ENCODE measurements around the gene RESF1. TPM values are rescaled to one million over a fixed set of nuclear protein-coding genes. Genes with fewer than 3 reads are reported as not detected.

RESF1 gene, protein sequence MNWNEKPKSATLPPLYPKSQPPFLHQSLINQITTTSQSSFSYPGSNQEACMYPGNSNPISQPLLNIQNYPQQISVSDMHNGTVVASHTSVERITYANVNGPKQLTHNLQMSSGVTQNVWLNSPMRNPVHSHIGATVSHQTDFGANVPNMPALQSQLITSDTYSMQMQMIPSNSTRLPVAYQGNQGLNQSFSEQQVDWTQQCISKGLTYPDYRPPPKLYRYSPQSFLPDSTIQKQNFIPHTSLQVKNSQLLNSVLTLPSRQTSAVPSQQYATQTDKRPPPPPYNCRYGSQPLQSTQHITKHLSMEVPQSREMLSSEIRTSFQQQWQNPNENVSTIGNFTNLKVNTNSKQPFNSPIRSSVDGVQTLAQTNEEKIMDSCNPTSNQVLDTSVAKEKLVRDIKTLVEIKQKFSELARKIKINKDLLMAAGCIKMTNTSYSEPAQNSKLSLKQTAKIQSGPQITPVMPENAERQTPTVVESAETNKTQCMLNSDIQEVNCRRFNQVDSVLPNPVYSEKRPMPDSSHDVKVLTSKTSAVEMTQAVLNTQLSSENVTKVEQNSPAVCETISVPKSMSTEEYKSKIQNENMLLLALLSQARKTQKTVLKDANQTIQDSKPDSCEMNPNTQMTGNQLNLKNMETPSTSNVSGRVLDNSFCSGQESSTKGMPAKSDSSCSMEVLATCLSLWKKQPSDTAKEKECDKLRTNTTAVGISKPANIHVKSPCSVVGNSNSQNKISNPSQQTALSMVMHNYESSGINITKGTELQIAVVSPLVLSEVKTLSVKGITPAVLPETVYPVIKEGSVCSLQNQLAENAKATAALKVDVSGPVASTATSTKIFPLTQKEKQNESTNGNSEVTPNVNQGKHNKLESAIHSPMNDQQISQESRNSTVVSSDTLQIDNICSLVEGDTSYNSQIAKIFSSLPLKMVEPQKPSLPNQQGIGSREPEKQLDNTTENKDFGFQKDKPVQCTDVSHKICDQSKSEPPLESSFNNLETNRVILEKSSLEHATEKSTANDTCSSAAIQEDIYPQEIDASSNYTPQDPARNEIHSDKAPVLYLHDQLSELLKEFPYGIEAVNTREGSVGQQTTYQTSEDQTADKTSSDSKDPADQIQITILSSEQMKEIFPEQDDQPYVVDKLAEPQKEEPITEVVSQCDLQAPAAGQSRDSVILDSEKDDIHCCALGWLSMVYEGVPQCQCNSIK (N-terminal part only)
- 3.5 TPM for polyA plus RNA-seq (2012; ENCODE audit: insufficient read length, low read depth)

DNA sequence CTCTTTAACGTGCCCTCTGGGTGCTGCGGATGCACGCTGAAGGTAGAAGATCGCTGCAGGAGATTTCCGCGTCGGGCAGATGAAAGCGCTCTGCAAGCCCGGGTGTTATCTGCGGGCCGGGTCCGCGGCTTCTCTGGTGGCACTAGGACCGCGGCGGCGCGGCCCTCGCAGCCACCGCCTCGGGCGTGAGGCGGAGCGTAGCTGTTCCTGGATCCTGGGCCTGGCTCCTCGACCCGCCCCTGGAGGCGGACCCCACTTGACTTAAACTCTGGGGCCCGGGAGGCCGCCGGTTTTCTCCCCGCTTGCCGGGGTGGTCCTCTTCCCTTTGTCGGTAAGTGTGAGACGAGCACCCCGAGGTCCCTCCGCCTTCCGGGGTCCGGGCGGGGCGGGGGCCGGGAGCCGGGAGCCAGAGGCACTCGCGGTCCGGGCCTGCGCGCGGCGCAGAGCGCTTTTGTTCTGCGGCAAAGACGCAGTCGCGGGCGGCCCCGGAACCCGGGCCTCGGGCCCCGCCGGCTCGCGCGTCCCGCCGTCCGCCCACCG is at the start of gene RESF1:
TSS of gene RESF1 (plus strand) at position 255 of the 540 bp plus-strand sequence. CDS start 21,541 bp downstream, outside the sequence.
- TF ChIP-seq POLR2AphosphoS5 (IDR thresholded peaks at IDR 0.05; ENCODE audit: low read depth, low read length): peak; percentile 72
- peak; percentile 58; the same call in 1 of the 2 replicates for TF ChIP-seq TAF1 (IDR thresholded peaks at IDR 0.05; ENCODE audit: borderline replicate concordance, insufficient read depth, low read length)
- TF ChIP-seq, protein P1, sequence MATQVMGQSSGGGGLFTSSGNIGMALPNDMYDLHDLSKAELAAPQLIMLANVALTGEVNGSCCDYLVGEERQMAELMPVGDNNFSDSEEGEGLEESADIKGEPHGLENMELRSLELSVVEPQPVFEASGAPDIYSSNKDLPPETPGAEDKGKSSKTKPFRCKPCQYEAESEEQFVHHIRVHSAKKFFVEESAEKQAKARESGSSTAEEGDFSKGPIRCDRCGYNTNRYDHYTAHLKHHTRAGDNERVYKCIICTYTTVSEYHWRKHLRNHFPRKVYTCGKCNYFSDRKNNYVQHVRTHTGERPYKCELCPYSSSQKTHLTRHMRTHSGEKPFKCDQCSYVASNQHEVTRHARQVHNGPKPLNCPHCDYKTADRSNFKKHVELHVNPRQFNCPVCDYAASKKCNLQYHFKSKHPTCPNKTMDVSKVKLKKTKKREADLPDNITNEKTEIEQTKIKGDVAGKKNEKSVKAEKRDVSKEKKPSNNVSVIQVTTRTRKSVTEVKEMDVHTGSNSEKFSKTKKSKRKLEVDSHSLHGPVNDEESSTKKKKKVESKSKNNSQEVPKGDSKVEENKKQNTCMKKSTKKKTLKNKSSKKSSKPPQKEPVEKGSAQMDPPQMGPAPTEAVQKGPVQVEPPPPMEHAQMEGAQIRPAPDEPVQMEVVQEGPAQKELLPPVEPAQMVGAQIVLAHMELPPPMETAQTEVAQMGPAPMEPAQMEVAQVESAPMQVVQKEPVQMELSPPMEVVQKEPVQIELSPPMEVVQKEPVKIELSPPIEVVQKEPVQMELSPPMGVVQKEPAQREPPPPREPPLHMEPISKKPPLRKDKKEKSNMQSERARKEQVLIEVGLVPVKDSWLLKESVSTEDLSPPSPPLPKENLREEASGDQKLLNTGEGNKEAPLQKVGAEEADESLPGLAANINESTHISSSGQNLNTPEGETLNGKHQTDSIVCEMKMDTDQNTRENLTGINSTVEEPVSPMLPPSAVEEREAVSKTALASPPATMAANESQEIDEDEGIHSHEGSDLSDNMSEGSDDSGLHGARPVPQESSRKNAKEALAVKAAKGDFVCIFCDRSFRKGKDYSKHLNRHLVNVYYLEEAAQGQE (IDR thresholded peaks at IDR 0.05; ENCODE audit: insufficient read depth in 1 of 2, low read depth in 2 of 2, low read length in 2 of 2): peak in 1 of 2 experiments; percentile 3; a peak in 1 of 4 replicates
- peak; percentile 46 for TF ChIP-seq FOXP2 (optimal IDR thresholded peaks at IDR 0.05; ENCODE audit: borderline replicate concordance, extremely low read depth, extremely low read length, insufficient read depth)
- no peak for TF ChIP-seq SIN3A (IDR thresholded peaks at IDR 0.05; ENCODE audit: borderline replicate concordance, insufficient read depth, low read length)

DNA sequence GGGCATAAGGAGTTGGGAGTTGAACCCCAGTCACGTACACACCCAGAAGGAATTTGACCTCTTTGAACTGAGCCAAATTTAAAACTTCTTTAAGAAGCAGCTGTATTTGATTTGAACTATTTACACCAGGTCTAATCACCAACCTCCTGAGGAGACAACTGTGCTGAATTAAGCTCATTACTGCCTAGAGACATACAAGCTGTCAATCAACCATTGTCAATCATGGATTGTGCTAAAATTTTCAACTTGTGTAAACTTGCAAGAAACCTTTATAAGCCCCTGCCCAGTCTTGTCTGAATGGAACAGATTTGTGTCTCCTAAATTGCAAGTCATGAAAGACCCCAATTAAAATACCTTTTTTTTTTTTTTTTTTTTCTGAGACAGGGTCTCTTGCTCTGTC is 44.3 kb upstream of the RESF1 start:
- TF ChIP-seq, protein P1 (IDR thresholded peaks at IDR 0.05; ENCODE audit: insufficient read depth in 1 of 2, low read depth in 2 of 2, low read length in 2 of 2): no peak
- TF ChIP-seq POLR2AphosphoS5 (IDR thresholded peaks at IDR 0.05; ENCODE audit: low read depth, low read length) (no peak), SIN3A (IDR thresholded peaks at IDR 0.05; ENCODE audit: borderline replicate concordance, insufficient read depth, low read length) (no peak), TAF1 (IDR thresholded peaks at IDR 0.05; ENCODE audit: borderline replicate concordance, insufficient read depth, low read length) (no peak), FOXP2 (optimal IDR thresholded peaks at IDR 0.05; ENCODE audit: borderline replicate concordance, extremely low read depth, extremely low read length, insufficient read depth) (no peak)

DNA sequence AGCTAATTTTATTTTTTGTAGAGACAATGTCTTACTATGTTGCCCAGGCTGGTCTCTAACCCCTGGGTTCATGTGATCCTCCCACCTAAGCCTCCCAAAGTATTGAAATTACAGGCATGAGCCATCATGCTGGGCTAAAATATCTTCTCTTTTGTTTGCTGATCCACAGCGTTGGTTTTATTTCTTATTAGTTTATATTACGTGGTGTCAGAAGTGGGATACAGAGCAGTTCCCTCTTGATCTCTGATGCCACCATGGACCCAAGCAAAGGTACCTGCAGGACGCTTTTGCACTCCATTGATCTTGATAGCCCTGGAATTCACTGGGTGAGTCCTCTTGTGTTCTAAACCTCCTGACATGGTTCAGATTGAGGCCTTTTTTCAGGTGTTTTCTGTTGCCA is 43.8 kb upstream of the RESF1 start:
- TF ChIP-seq POLR2AphosphoS5 (IDR thresholded peaks at IDR 0.05; ENCODE audit: low read depth, low read length) (no peak), FOXP2 (optimal IDR thresholded peaks at IDR 0.05; ENCODE audit: borderline replicate concordance, extremely low read depth, extremely low read length, insufficient read depth) (no peak), SIN3A (IDR thresholded peaks at IDR 0.05; ENCODE audit: borderline replicate concordance, insufficient read depth, low read length) (no peak), TAF1 (IDR thresholded peaks at IDR 0.05; ENCODE audit: borderline replicate concordance, insufficient read depth, low read length) (no peak)
- TF ChIP-seq, protein P1 (IDR thresholded peaks at IDR 0.05; ENCODE audit: insufficient read depth in 1 of 2, low read depth in 2 of 2, low read length in 2 of 2): no peak

DNA sequence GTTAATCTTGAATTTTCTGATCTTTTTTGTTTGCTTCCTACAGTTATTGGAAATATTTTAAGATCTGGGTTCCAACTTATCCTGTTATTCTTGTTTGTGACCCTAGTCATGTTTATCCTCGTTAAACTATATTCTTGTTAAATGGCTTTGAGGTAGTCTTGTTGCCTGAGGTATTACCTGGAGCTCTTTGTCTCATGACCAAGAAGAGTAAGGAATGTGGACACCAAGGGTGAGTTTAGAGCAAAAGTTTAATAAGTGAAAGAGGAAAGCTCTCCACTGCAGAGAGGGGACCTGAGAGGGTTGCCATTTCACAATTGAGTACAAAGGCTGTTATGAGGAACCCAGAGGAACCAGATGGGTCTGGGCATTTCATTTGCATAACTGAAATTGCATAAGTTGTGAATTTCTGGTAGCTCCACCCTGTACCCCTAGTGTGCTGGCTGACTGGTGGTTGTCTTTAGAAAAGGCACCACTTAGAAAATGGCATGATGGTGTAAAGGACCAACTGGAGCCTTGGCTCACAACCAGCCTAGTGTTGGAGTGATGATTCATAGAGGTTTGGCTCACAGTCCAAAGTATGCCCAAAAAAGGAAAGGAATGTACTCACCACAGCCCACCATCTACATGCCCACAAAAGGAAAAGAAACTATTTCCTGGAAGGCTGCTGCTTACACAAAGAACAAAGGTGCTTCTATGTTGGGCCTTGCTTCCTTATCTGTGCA is 36.7 kb upstream of the RESF1 start:
- TF ChIP-seq, protein P1 (IDR thresholded peaks at IDR 0.05; ENCODE audit: insufficient read depth in 1 of 2, low read depth in 2 of 2, low read length in 2 of 2): no peak
- TF ChIP-seq FOXP2 (optimal IDR thresholded peaks at IDR 0.05; ENCODE audit: borderline replicate concordance, extremely low read depth, extremely low read length, insufficient read depth) (no peak), TAF1 (IDR thresholded peaks at IDR 0.05; ENCODE audit: borderline replicate concordance, insufficient read depth, low read length) (no peak), POLR2AphosphoS5 (IDR thresholded peaks at IDR 0.05; ENCODE audit: low read depth, low read length) (no peak), SIN3A (IDR thresholded peaks at IDR 0.05; ENCODE audit: borderline replicate concordance, insufficient read depth, low read length) (no peak)
